GM12878 (cell line): ENCODE measurements around the gene TTLL11. TPM values are rescaled to one million over a fixed set of nuclear protein-coding genes. Genes with fewer than 3 reads are reported as not detected.
A peak's percentile ranks its signal among the peaks of the same experiment; 100 is the strongest.

ENCODE experiments used
- ASH2L ChIP-seq: fragments of 300-600, 200-600 bp; sonication (generic); IDR thresholded peaks from 2 replicates; pipeline ENCODE4 v1.6.1; 2017; ENCODE audit warnings: low read depth, mild to moderate bottlenecking, borderline replicate concordance
- BCL11A ChIP-seq: IDR thresholded peaks from 2 replicates; pipeline ENCODE4 v1.6.1; 2011; ENCODE audit warnings: low read depth, low read length
- BMI1 ChIP-seq: fragments of 450-650 bp; IDR thresholded peaks from 2 replicates; pipeline ENCODE4 v1.6.1; 2016; ENCODE audit warnings: mild to moderate bottlenecking, moderate library complexity, borderline replicate concordance
- CBX5 ChIP-seq: sonication (generic); IDR thresholded peaks from 2 replicates; pipeline ENCODE4 v1.6.1; 2016; ENCODE audit warnings: low read depth, moderate library complexity, mild to moderate bottlenecking, inconsistent platforms
- CREB1 ChIP-seq: IDR thresholded peaks from 2 replicates; pipeline ENCODE4 v1.6.1; 2012; ENCODE audit warnings: low read depth, mild to moderate bottlenecking, inconsistent platforms
- ETV6 ChIP-seq, 2 experiments: fragments of 450-650 bp in 1 of 2; IDR thresholded peaks in 1 of 2; conservative IDR thresholded peaks in 1 of 2; 2 replicates each; pipeline ENCODE4 v1.6.1; 2014; ENCODE audit warnings: antibody characterized with exemption in 1 of 2, borderline replicate concordance in 1 of 2, low read depth in 1 of 2, mild to moderate bottlenecking in 1 of 2, moderate library complexity in 1 of 2
- HDAC6 ChIP-seq: fragments of 200-600 bp; sonication (generic); IDR thresholded peaks from one replicate; pipeline ENCODE4 v1.8.0; 2017; ENCODE audit warnings: antibody characterized with exemption; ENCODE audit not compliant: unreplicated experiment
- IRF4 ChIP-seq: IDR thresholded peaks from 2 replicates; pipeline ENCODE4 v1.6.1; 2011; ENCODE audit warnings: low read depth, low read length
- JUNB ChIP-seq: IDR thresholded peaks from 2 replicates; pipeline ENCODE4 v1.6.1; 2016; ENCODE audit warnings: antibody characterized with exemption, mild to moderate bottlenecking
- KAT2A ChIP-seq: conservative IDR thresholded peaks from 2 replicates; pipeline ENCODE4 v1.6.1; 2011; ENCODE audit warnings: low read depth, low read length; ENCODE audit not compliant: control insufficient read depth
- MYB ChIP-seq: fragments of 150-350 bp; IDR thresholded peaks from 2 replicates; pipeline ENCODE4 v1.6.1; 2014; ENCODE audit warnings: mild to moderate bottlenecking, low read depth, low read length, borderline replicate concordance
- NR2F1 ChIP-seq: fragments of 450-650 bp; conservative IDR thresholded peaks from 2 replicates; pipeline ENCODE4 v1.6.1; 2017; ENCODE audit warnings: mild to moderate bottlenecking
- PAX8 ChIP-seq: fragments of 450-650 bp; IDR thresholded peaks from 2 replicates; pipeline ENCODE4 v1.6.1; 2017; ENCODE audit warnings: mild to moderate bottlenecking, moderate library complexity
- POLR2AphosphoS2 ChIP-seq: IDR thresholded peaks from 2 replicates; pipeline ENCODE4 v1.6.1; 2011; ENCODE audit warnings: low read depth, mild to moderate bottlenecking, low read length, improper control_type of control experiment, moderate library complexity
- POLR2AphosphoS5 ChIP-seq: IDR thresholded peaks from 2 replicates; pipeline ENCODE4 v1.6.1; 2011; ENCODE audit warnings: mild to moderate bottlenecking, low read length, inconsistent platforms
- RAD21 ChIP-seq: IDR thresholded peaks from 2 replicates; pipeline ENCODE4 v1.6.1; 2011; ENCODE audit warnings: mild to moderate bottlenecking, low read depth, low read length, moderate library complexity; ENCODE audit not compliant: insufficient read depth
- RELB ChIP-seq: fragments of 450-650 bp; IDR thresholded peaks from 2 replicates; pipeline ENCODE4 v1.6.1; 2017; ENCODE audit warnings: low read depth, mild to moderate bottlenecking, moderate library complexity
- RFX5 ChIP-seq: IDR thresholded peaks from 2 replicates; pipeline ENCODE4 v1.6.1; 2011; ENCODE audit warnings: low read depth, low read length, improper control_type of control experiment
- SP1 ChIP-seq: IDR thresholded peaks from one replicate; pipeline ENCODE4 v1.6.1; 2011; ENCODE audit warnings: low read depth, low read length
- SREBF1 ChIP-seq: IDR thresholded peaks from 2 replicates; pipeline ENCODE4 v1.6.1; 2012; ENCODE audit warnings: mild to moderate bottlenecking, low read length
- SRF ChIP-seq, 2 experiments: IDR thresholded peaks; 2 replicates each; pipeline ENCODE4 v1.6.1; 2011; ENCODE audit warnings: low read depth in 2 of 2, low read length in 2 of 2, mild to moderate bottlenecking in 1 of 2, moderate library complexity in 1 of 2
- TAF1 ChIP-seq: IDR thresholded peaks from 2 replicates; pipeline ENCODE4 v1.6.1; 2011; ENCODE audit warnings: mild to moderate bottlenecking, low read depth, low read length, borderline replicate concordance
- TCF3 ChIP-seq: IDR thresholded peaks from 2 replicates; pipeline ENCODE4 v1.6.1; 2012; ENCODE audit warnings: low read depth, mild to moderate bottlenecking, low read length, borderline replicate concordance; ENCODE audit not compliant: insufficient read depth
- USF2 ChIP-seq: IDR thresholded peaks from 2 replicates; pipeline ENCODE4 v1.6.1; 2011; ENCODE audit warnings: low read depth, low read length, improper control_type of control experiment, borderline replicate concordance
- ZBTB40 ChIP-seq: fragments of 450-650 bp; IDR thresholded peaks from 2 replicates; pipeline ENCODE4 v1.6.1; 2016; ENCODE audit warnings: mild to moderate bottlenecking, moderate library complexity, borderline replicate concordance
- ZNF217 ChIP-seq: fragments of 450-650 bp; IDR thresholded peaks from 2 replicates; pipeline ENCODE4 v1.6.1; 2017; ENCODE audit warnings: antibody characterized with exemption, mild to moderate bottlenecking
- polyA plus RNA-seq, 11 experiments: library from polyadenylated mRNA; depleted of rRNA in 4 of 11; unstranded in 6 of 11; stranded (reverse) in 5 of 11; fragments of >200 nt; fragmentation: Nextera tagmentation in 4 of 11; fragmentation: Illumina TruSeq in 1 of 11; extraction: Ambion mirVana in 4 of 11; extraction: Trizol in 1 of 11; gene quantifications; 1 replicate in 1 of 11; 2 replicates in 10 of 11; pipeline versions ENCODE4 v1.2.1 to v1.2.3, GENCODE V29; 2011 to 2016; ENCODE audit warnings: inconsistent platforms in 2 of 11, missing spikeins in 2 of 11, low read depth in 1 of 11
- total RNA-seq, 4 experiments: library from RNA; depleted of rRNA in 3 of 4; stranded (reverse); fragments of >200 nt in 3 of 4; fragmentation: Illumina TruSeq in 1 of 4; extraction: Trizol in 1 of 4; gene quantifications; 2 replicates each; pipeline versions ENCODE4 v1.2.1 to v1.2.3, GENCODE V29; 2013 to 2021

TTLL11 gene
- total and polyA plus RNA-seq, 10 of the 15 experiments (the other 5 are each of a cell fraction or from before 2014, with no cell fraction given), result 1.2 to 3.7 (median 2.9) TPM

GRCh38 chr9:122092611-122093506 is at the start of gene TTLL11 (continued):
- TF ChIP-seq ASH2L, result peak; percentile 60; the same call in 1 of the 2 replicates
- TF ChIP-seq BCL11A, result no peak
- TF ChIP-seq SP1, result peak; percentile 80
- TF ChIP-seq JUNB, result no peak
- TF ChIP-seq MYB, result no peak
- TF ChIP-seq CBX5, result no peak
- no peak for TF ChIP-seq ETV6 (conservative IDR thresholded peaks at IDR 0.05 in 1 of 2, IDR thresholded peaks at IDR 0.05 in 1 of 2; ENCODE audit: borderline replicate concordance in 1 of 2, low read depth in 1 of 2)
- TF ChIP-seq RELB, result no peak
- TF ChIP-seq NR2F1, result peak; percentile 64
- no peak for TF ChIP-seq SREBF1
- TF ChIP-seq ZBTB40, result no peak
- TF ChIP-seq POLR2AphosphoS2, result no peak
- TF ChIP-seq POLR2AphosphoS5, result no peak
- TF ChIP-seq RAD21, result no peak
- TF ChIP-seq PAX8, result no peak
- TF ChIP-seq KAT2A, result no peak
- no peak for TF ChIP-seq TAF1
- TF ChIP-seq HDAC6, result no peak
- no peak for TF ChIP-seq SRF (IDR thresholded peaks at IDR 0.05; ENCODE audit: low read depth in 2 of 2, low read length in 2 of 2)
- peak; percentile 97 for TF ChIP-seq USF2
- no peak for TF ChIP-seq IRF4
- TF ChIP-seq RFX5, result no peak
- no peak for TF ChIP-seq ZNF217
- TF ChIP-seq TCF3, result no peak
- peak; percentile 97 for TF ChIP-seq CREB1
- TF ChIP-seq BMI1, result no peak
